AG08395 (cell line): ENCODE measurements around the gene IMP3.
A peak's percentile ranks its signal among the peaks of the same experiment; 100 is the strongest.
"Not testable (repeated sequence)": the region's sequence is repeated elsewhere in the genome, so short reads cannot be mapped to it uniquely, and the experiment has no call there.

Experiments
- DNase-seq: peaks from one replicate; pipeline ENCODE4 v3.0.0; 2012; ENCODE audit warnings: mixed read lengths, low spot score

Gene IMP3

GRCh38 chr15:75639709-75640482 lies at the start of gene IMP3:
Gene IMP3, minus strand, starts transcription at chr15:75640224. Its CDS starts 56 bp downstream, at chr15:75640168.
- DNase-seq = peak; percentile 98

DNA sequence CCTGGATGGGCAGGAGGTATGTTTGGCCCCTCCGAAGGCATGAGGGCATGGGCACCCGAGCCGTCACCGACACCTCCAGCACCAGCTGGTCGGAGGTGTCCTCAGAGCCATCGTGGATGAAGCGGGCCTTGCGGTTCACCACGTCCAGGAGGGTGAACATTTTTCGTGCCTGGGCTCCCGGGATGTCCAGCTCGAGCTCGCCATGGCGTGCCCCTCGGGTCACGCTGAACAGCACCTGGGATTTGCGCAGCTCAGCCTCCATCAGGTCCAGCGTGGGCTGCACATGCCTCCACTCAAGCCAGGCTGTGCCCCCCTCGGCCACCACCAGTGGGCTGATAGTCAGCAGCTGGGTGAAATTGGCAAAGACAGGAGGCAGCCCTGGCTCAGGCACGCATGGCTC lies 49.4 kb upstream of the IMP3 start:
- DNase-seq = not testable (repeated sequence)

GRCh38 chr15:75688831-75689230 lies 48.8 kb upstream of the IMP3 start:
- no peak for DNase-seq

DNA sequence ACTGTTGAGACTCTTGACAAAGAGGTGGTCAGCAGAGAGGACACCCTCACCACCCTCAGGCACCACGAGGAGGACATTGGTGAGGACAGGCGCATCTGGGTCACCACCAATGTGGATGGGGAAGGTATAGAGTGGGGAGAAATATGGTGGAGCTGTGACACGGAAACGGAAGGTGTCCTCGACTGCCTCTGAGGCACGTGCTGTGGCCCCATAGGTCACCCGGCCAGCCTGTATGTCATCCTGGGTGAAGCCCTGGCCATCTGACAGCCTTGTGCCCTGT lies 48.2 kb upstream of the IMP3 start:
- no peak for DNase-seq

DNA sequence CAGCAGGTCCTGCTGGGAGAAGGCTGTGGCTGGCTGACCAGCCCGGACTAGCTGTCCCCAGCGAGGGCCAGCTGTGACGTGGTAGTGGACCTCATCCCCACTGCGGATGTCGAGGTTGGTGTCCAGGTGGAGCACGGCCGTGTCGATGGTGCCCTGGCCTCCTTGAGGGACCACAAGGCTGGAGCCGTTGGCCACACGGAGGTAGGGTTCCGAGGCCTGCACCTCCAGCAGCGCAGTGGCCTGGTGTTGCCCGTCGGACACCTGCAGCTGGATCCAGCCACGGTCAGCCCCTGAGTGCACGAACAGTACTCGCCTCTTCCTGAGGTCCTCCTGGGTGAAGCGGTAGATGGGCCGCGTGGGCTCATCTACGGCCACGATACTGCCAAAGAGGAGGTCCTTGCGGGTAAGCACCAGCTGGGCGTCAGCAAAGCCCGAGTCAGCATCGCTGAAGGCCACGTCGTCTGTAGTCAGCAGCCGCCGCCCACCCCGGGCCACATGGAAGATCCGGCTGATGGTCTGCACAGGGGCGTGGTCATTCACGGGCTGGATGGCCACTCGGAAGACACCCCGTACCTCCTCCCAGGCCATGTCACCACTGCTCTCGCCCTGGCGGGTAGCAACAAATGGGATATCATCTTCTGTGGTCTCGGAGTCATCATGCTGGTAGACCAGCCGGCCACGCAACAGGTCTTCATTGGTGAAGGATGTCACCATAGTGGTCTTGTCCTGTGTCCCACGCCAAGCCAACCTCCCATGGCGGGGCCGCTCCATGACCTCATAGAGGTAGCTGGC lies 47.7 kb upstream of the IMP3 start:
- DNase-seq = no peak

- peak; percentile 49 for DNase-seq
Observed at GRCh38 chr15:75686212-75686642, 46.2 kb upstream of the IMP3 start.

GRCh38 chr15:75685195-75685594 lies 45.2 kb upstream of the IMP3 start:
- no peak for DNase-seq

GRCh38 chr15:75684648-75685047 lies 44.6 kb upstream of the IMP3 start:
- DNase-seq = no peak

GRCh38 chr15:75683646-75684312 lies 43.8 kb upstream of the IMP3 start:
- peak; percentile 59 for DNase-seq

GRCh38 chr15:75682181-75683135 lies 42.4 kb upstream of the IMP3 start:
- DNase-seq = no peak

DNA sequence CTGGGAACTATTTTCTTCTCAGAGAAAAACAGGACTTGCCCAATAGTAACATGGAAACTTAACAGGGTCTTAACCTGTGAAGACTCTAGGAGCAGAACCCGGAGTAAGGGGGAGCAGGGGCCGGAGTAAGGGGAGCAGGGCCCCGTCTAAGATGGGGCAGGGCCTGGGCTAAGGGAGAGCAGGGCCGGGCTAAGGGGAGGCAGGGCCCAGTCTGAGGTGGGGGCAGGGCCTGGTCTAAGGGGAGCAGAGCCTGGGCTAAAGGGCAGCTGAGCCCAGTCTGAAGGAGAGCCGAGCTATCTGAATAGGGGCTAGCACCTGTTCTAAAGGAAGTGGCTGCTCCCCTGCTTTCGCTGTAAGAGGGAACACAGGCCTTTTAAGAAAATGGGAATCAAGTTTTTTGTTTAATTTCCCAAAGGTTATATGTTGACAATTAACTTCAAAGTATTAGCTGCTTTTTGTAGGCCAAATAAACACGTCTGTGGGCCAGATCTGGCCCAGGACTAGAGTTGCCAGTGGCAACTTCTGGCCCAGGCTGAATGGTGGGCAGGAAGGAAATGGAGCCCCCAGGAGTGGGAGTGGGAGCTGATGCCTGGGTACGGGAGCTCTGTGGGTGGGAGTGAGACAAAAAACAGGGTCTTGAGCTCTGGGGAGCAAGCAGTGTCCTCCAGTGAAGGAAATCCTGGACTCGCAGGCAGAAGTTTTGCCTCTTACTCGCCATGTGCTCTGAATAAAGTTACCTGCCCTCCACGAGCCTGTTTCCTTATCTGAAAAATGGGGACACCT lies 40.2 kb upstream of the IMP3 start:
- no peak for DNase-seq

- not testable (repeated sequence) for DNase-seq
Observed at GRCh38 chr15:75678324-75678690, 38.3 kb upstream of the IMP3 start.

- no peak for DNase-seq
Observed at GRCh38 chr15:75677465-75678323, 37.7 kb upstream of the IMP3 start.

GRCh38 chr15:75676688-75677464 lies 36.9 kb upstream of the IMP3 start:
- no peak for DNase-seq

DNA sequence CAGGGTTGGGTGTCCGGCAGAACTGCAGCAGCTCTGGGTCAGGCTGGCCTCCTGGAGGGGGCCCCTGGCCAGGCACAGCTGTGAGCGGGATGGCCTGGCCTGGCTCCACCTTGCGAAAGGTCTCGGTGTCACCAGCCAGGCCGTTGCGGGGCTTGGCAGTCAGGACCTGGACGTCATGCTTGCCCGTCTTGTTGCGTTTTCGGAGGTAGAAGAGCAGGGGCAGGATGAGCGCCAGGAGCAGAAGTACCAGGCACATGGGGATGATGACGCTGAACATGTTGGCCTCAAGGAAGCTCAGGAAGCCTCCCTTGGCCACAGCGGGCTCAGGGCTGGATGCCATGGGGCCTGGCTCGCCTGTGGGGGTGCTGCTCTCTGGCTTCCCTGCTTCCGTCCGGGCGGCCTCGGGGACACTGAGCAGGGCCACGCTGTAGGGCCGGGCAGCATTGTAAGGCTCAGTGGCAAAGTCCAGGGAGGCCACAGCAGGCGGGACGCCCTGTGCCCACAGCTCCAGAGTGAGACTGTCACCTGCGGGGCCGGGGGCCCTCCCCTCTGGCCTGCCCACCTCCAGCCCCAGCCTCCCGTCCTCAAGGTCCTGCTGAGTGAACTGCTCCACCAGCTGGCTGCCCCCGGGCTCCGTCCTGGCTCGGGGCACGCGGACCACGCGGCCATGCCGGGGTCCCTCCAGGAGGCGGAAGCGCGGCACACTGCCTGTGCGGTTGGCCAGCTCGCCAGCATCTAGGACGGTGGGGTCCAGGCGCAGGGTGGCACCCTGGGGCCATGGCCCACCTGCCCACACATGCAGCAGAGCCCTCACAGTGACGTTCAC lies 35.8 kb upstream of the IMP3 start:
- DNase-seq = no peak

- DNase-seq = no peak
Observed at GRCh38 chr15:75674366-75674765, 34.3 kb upstream of the IMP3 start.

- DNase-seq = peak; percentile 88
Observed at GRCh38 chr15:75673426-75674235, 33.6 kb upstream of the IMP3 start.
